H9 (cell line): ENCODE data around the gene LARP4B. TPM values are rescaled to one million over a fixed set of nuclear protein-coding genes. Genes with fewer than 3 reads are reported as not detected.

Experiments used
- DNase-seq: peaks from one replicate; pipeline ENCODE4 v3.0.0-alpha.2; 2017
- H2AFZ ChIP-seq: one replicate; pipeline ENCODE4 v1.6.1; 2013; ENCODE audit warnings: mild to moderate bottlenecking, low read length, control low read depth, moderate library complexity
- H2AK5ac ChIP-seq: 2 replicates; pipeline ENCODE4 v1.6.1; 2013; ENCODE audit warnings: low read length, control low read depth, mixed read lengths; ENCODE audit not compliant: insufficient read length
- H2BK120ac ChIP-seq: one replicate; pipeline ENCODE4 v1.6.1; 2013; ENCODE audit warnings: low read depth, mild to moderate bottlenecking, low read length, control low read depth, inconsistent platforms; ENCODE audit not compliant: poor library complexity, severe bottlenecking
- H2BK12ac ChIP-seq: 2 replicates; pipeline ENCODE4 v1.6.1; 2013; ENCODE audit warnings: low read length, control low read depth, mixed read lengths, low read depth; ENCODE audit not compliant: insufficient read length
- H2BK15ac ChIP-seq: 2 replicates; pipeline ENCODE4 v1.6.1; 2013; ENCODE audit warnings: low read depth, low read length, control low read depth
- H2BK20ac ChIP-seq: one replicate; pipeline ENCODE4 v1.6.1; 2013; ENCODE audit warnings: low read depth, mild to moderate bottlenecking, low read length, control low read depth, inconsistent platforms; ENCODE audit not compliant: poor library complexity, severe bottlenecking
- H2BK5ac ChIP-seq: 2 replicates; pipeline ENCODE4 v1.6.1; 2013; ENCODE audit warnings: low read length, control low read depth, mixed read lengths; ENCODE audit not compliant: insufficient read length
- H3K14ac ChIP-seq: 2 replicates; pipeline ENCODE4 v1.6.1; 2013; ENCODE audit warnings: low read length, control low read depth; ENCODE audit not compliant: insufficient read depth
- H3K18ac ChIP-seq: 2 replicates; pipeline ENCODE4 v1.6.1; 2013; ENCODE audit warnings: low read depth, mild to moderate bottlenecking, mixed read lengths, low read length, control low read depth; ENCODE audit not compliant: insufficient read length
- H3K23ac ChIP-seq: 2 replicates; pipeline ENCODE4 v1.6.1; 2013; ENCODE audit warnings: low read length, control low read depth, mixed read lengths, low read depth; ENCODE audit not compliant: insufficient read length
- H3K23me2 ChIP-seq: 2 replicates; pipeline ENCODE4 v1.6.1; 2013; ENCODE audit warnings: low read depth, mild to moderate bottlenecking, mixed read lengths, low read length, control low read depth; ENCODE audit not compliant: insufficient read length, poor library complexity, severe bottlenecking
- H3K27ac ChIP-seq: 2 replicates; pipeline ENCODE4 v1.5.1; 2013; ENCODE audit warnings: low read length, control low read depth, mixed read lengths, low read depth; ENCODE audit not compliant: insufficient read length
- H3K27me3 ChIP-seq: 2 replicates; pipeline ENCODE4 v1.6.1; 2013; ENCODE audit warnings: low read length, control low read depth, inconsistent platforms; ENCODE audit not compliant: insufficient read depth
- H3K4ac ChIP-seq: 2 replicates; pipeline ENCODE4 v1.6.1; 2013; ENCODE audit warnings: low read depth, mild to moderate bottlenecking, control low read depth, inconsistent platforms, low read length, moderate library complexity
- H3K4me1 ChIP-seq: 2 replicates; pipeline ENCODE4 v1.6.1; 2013; ENCODE audit warnings: low read length, control low read depth, inconsistent platforms; ENCODE audit not compliant: insufficient read depth
- H3K4me2 ChIP-seq: 2 replicates; pipeline ENCODE4 v1.6.1; 2013; ENCODE audit warnings: low read length, control low read depth, mixed read lengths; ENCODE audit not compliant: insufficient read length, insufficient read depth
- H3K56ac ChIP-seq: 2 replicates; pipeline ENCODE4 v1.6.1; 2013; ENCODE audit warnings: low read depth, mild to moderate bottlenecking, mixed read lengths, low read length, control low read depth; ENCODE audit not compliant: insufficient read length
- H3K79me1 ChIP-seq: 2 replicates; pipeline ENCODE4 v1.6.1; 2013; ENCODE audit warnings: low read depth, mild to moderate bottlenecking, moderate library complexity, low read length, control low read depth, inconsistent platforms; ENCODE audit not compliant: insufficient read depth, poor library complexity, severe bottlenecking
- H3K79me2 ChIP-seq: 2 replicates; pipeline ENCODE4 v1.6.1; 2013; ENCODE audit warnings: low read length, control low read depth, inconsistent platforms; ENCODE audit not compliant: insufficient read depth
- H3K9ac ChIP-seq: 2 replicates; pipeline ENCODE4 v1.6.1; 2013; ENCODE audit warnings: low read length, control low read depth, mixed read lengths; ENCODE audit not compliant: insufficient read length; ENCODE audit errors: extremely low read depth
- H3K9me3 ChIP-seq: one replicate; pipeline ENCODE4 v1.6.1; 2013; ENCODE audit warnings: low read depth, low read length, inconsistent platforms; ENCODE audit not compliant: control insufficient read depth
- H3T11ph ChIP-seq: one replicate; pipeline ENCODE4 v1.6.1; 2013; ENCODE audit warnings: mild to moderate bottlenecking, low read length, control low read depth, inconsistent platforms
- H4K20me1 ChIP-seq: one replicate; pipeline ENCODE4 v1.6.1; 2013; ENCODE audit not compliant: control insufficient read depth, insufficient read length, insufficient read depth
- H4K5ac ChIP-seq: 2 replicates; pipeline ENCODE4 v1.6.1; 2013; ENCODE audit warnings: low read depth, mild to moderate bottlenecking, mixed read lengths, low read length, control low read depth; ENCODE audit not compliant: insufficient read length
- H4K8ac ChIP-seq: replicated peaks from 2 replicates; pipeline ENCODE4 v1.6.1; 2013; ENCODE audit warnings: low read length, control low read depth, mixed read lengths, low read depth; ENCODE audit not compliant: insufficient read length
- H4K91ac ChIP-seq: 2 replicates; pipeline ENCODE4 v1.6.1; 2013; ENCODE audit warnings: low read depth, mild to moderate bottlenecking, moderate library complexity, mixed read lengths, low read length, control low read depth; ENCODE audit not compliant: insufficient read length
- H3K27ac Mint-ChIP-seq, 3 experiments: 2 replicates in 2 of 3; 3 replicates in 1 of 3; pipeline ENCODE4 v1.8.0; 2020 to 2021; ENCODE audit warnings: mixed read lengths in 3 of 3, mild to moderate bottlenecking in 1 of 3, moderate library complexity in 1 of 3
- H3K27me3 Mint-ChIP-seq: 2 replicates; pipeline ENCODE4 v1.8.0; 2021; ENCODE audit warnings: low read depth, mild to moderate bottlenecking, moderate library complexity, mixed read lengths
- H3K36me3 Mint-ChIP-seq, 3 experiments: 2 replicates in 2 of 3; 3 replicates in 1 of 3; pipeline ENCODE4 v1.8.0; 2020 to 2021; ENCODE audit warnings: low read depth in 3 of 3, mixed read lengths in 3 of 3; ENCODE audit not compliant: insufficient read depth in 1 of 3
- H3K4me1 Mint-ChIP-seq, 2 experiments: 2 replicates each; pipeline ENCODE4 v1.8.0; 2020; ENCODE audit warnings: mixed read lengths in 2 of 2
- H3K4me3 Mint-ChIP-seq, 2 experiments: 2 replicates in 1 of 2; 3 replicates in 1 of 2; pipeline ENCODE4 v1.8.0; 2020 to 2021; ENCODE audit warnings: mild to moderate bottlenecking in 2 of 2, mixed read lengths in 2 of 2, moderate library complexity in 1 of 2
- H3K9me3 Mint-ChIP-seq, 2 experiments: 2 replicates in 1 of 2; 3 replicates in 1 of 2; pipeline ENCODE4 v1.8.0; 2020; ENCODE audit warnings: mild to moderate bottlenecking in 2 of 2, mixed read lengths in 2 of 2, moderate library complexity in 1 of 2
- CTCF ChIP-seq: fragments of 200-600 bp; sonication (generic); conservative IDR thresholded peaks from 3 replicates; pipeline ENCODE4 v1.8.0; 2021; ENCODE audit warnings: antibody characterized with exemption, mild to moderate bottlenecking
- WGBS: extraction: QIAGEN DNeasy Blood & Tissue Kit; methylation state at CpG from one replicate; pipeline ENCODE4 v1.1.7; 2013; ENCODE audit warnings: missing lambda C conversion rate, low lambda C conversion rate, mixed read lengths; ENCODE audit not compliant: insufficient read length; ENCODE audit errors: extremely low coverage; 5-methylcytosine and 5-hydroxymethylcytosine counted together
- total RNA-seq: library from RNA; stranded (reverse); gene quantifications from 2 replicates; pipeline ENCODE4 v1.2.1, GENCODE V29; 2021

LARP4B gene
- total RNA-seq, 1 experiment from 2014 or later: 88.9 TPM

- Histone ChIP-seq H3K23ac (no peak overlapping the region), H4K91ac (no peak overlapping the region), H4K20me1 (no peaks in the 10 kb centered on the region), H2BK12ac (no peak overlapping the region), H3K23me2 (no peaks in the 10 kb centered on the region), H3K79me1 (no peaks in the 10 kb centered on the region), H3K27ac (no peak overlapping the region), H3K14ac (no peak overlapping the region), H3K4ac (no peak overlapping the region), H3K27me3 (peaks cover 3% of the 10 kb centered on the region; the same call in 1 of the 2 replicates), H2BK120ac (no peak overlapping the region), H3T11ph (no peak overlapping the region), H2BK5ac (no peak overlapping the region), H3K9me3 (no peaks in the 10 kb centered on the region), H3K79me2 (no peaks in the 10 kb centered on the region), H3K4me2 (no peak overlapping the region), H3K9ac (no peak overlapping the region), H4K8ac (no peak overlapping the region), H3K56ac (no peak overlapping the region), H2AK5ac (no peak overlapping the region), H2BK20ac (no peak overlapping the region), H3K4me1 (no peaks in the 10 kb centered on the region), H2AFZ (no peak overlapping the region), H4K5ac (no peak overlapping the region), H3K18ac (no peak overlapping the region), H2BK15ac (no peak overlapping the region)
- Mint-ChIP-seq H3K9me3 (no peaks in the 10 kb centered on the region), H3K4me3 (no peak overlapping the region), H3K36me3 (no peaks in the 10 kb centered on the region), H3K4me1 (peaks cover 4 to 10% of the 10 kb centered on the region in 2 experiments; a peak in 3 of 4 replicates), H3K27me3 (peaks cover 55% of the 10 kb centered on the region), H3K27ac (no peak overlapping the region)
- no peak for DNase-seq
- no CpG with 5 or more reads among the region's 44 CpGs for WGBS
- TF ChIP-seq CTCF: no peak
These were observed 144.7 kb downstream of the LARP4B start for GRCh38 chr10:786633-787474.
